Right cardiac atrium (tissue), 5 donors: ENCODE data around the gene BCL10. TPM values are rescaled to one million over a fixed set of nuclear protein-coding genes. Genes with fewer than 3 reads are reported as not detected.
"Not testable (repeated sequence)": the region's sequence is repeated elsewhere in the genome, so short reads cannot be mapped to it uniquely, and the experiment has no call there.

Source experiments
- ATAC-seq, 2 donors: fragments of 200-7000 bp; cut with Tn5 transposase; one replicate each; pipeline versions ENCODE4 v1.8.0 to v1.9.1; 2020; ENCODE audit warnings: moderate library complexity in 2 of 2, mild to moderate bottlenecking in 1 of 2
- DNase-seq, 3 donors: peaks; one replicate each; pipeline ENCODE4 v3.0.0-alpha.2; 2020
- H3K27ac ChIP-seq: one replicate; pipeline ENCODE4 v1.5.1; 2013; ENCODE audit warnings: mild to moderate bottlenecking, low read length, control low read depth, moderate library complexity
- H3K27me3 ChIP-seq: one replicate; pipeline ENCODE4 v1.6.1; 2013; ENCODE audit not compliant: control insufficient read depth, insufficient read depth
- H3K4me1 ChIP-seq: one replicate; pipeline ENCODE4 v1.6.1; 2013; ENCODE audit warnings: low read length; ENCODE audit not compliant: control insufficient read depth, insufficient read depth
- H3K4me3 ChIP-seq: one replicate; pipeline ENCODE4 v1.5.1; 2013; ENCODE audit warnings: low read length, control low read depth
- H3K9me3 ChIP-seq: one replicate; pipeline ENCODE4 v1.6.1; 2013; ENCODE audit warnings: low read length; ENCODE audit not compliant: control insufficient read depth
- WGBS: extraction: QIAGEN DNeasy Blood & Tissue Kit; methylation state at CpG from one replicate; pipeline ENCODE4 v1.1.7; 2013; 5-methylcytosine and 5-hydroxymethylcytosine counted together
- intact Hi-C, 4 donors: fragments of 100-400 bp; cut with DNase I; formaldehyde crosslinking; loops; one replicate each; pipeline versions ENCODE4 v1.11.0 to v1.14.0; 2022 to 2023
- polyA plus RNA-seq: library from polyadenylated mRNA; stranded (reverse); fragments of 200-250 nt; gene quantifications from one replicate; pipeline ENCODE4 v1.2.3, GENCODE V29; 2013
- total RNA-seq, 4 donors: library from RNA; stranded (reverse); fragmentation: NEBNext Ultra II Directional; extraction: Animal tissue kit (Norgen Biotek cat#: 25700); gene quantifications; one replicate each; pipeline ENCODE4 v1.2.1, GENCODE V29; 2021
- donor health status: healthy with polysubstance abuse.
- donor health status: DM: no; HTN: yes; CAD: no.
- donor health status: DM: no; HTN: no; CAD: no.
- donor health status: DM: no; HTN: yes; CAD: no; lungs with severe emphysema.
- donor health status: DM: yes; HTN: yes; CAD: no.

BCL10 gene
- total and polyA plus RNA-seq, 5 donors, result 5.7 to 11.7 (median 10.4) TPM

DNA sequence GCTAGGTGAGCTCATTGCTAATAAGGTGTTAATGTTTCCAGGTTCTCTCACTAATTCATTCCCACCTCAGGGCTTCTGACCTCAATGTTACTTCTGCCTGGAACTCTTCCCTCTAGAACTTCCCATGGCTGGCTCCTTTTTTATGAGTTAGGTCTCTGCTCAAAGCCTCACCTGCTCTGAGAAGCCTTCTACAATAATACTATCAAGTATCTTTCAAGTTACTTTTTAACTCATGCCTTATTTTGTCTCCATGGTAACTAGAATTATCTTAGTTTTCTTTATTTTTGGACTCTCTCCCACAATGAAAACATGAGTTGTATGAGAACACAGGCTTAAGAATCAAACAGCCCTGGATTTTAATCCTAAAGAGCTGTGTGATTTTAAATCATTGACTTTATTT lies 13.4 kb downstream of the BCL10 start:
- no peaks in the 10 kb centered on the region for H3K4me1 ChIP-seq
- intact Hi-C loops, result no loop called here
- DNase-seq, result no peak

DNA sequence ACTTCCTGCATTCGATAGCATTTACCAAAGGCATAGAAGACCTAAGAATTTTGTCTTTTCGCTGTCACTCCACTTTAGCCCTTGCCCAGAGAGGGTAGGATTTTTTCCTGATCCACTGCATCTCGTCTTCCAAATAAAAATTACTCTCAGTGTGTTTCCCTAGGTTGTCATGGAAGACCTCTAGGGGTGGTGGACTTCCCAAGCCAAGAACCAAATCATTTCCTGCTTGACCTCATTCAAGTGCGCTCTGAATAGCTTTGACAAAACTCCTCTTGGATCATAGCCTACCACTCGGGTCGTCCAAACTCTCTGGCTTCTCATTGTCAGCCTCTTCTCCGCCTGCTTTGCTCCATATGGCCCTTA lies 16.5 kb downstream of the BCL10 start:
- 10% methylated on average over 7 of the region's 7 CpGs for WGBS
- peak; percentile 77 to 89 for ATAC-seq
- Histone ChIP-seq H3K4me3 (peak overlapping the region; percentile 96), H3K4me1 (no peaks in the 10 kb centered on the region), H3K27me3 (no peaks in the 10 kb centered on the region), H3K9me3 (no peaks in the 10 kb centered on the region), H3K27ac (peak overlapping the region; percentile 89)
- intact Hi-C loops, result loop anchor here (5.0 to 10.0 kb wide), 4 partner anchors 148 to 318 kb away; no protein-coding TSS in a partner anchor
- DNase-seq, result peak in 2 of 3 donors; percentile 33 to 51

More for the DNA sequence above, 13.4 kb downstream of the BCL10 start:
- H3K4me3 ChIP-seq, result no peak overlapping the region
- no peak overlapping the region for H3K27ac ChIP-seq
- no peaks in the 10 kb centered on the region for H3K27me3 ChIP-seq
- no peaks in the 10 kb centered on the region for H3K9me3 ChIP-seq
- ATAC-seq, result no peak

DNA sequence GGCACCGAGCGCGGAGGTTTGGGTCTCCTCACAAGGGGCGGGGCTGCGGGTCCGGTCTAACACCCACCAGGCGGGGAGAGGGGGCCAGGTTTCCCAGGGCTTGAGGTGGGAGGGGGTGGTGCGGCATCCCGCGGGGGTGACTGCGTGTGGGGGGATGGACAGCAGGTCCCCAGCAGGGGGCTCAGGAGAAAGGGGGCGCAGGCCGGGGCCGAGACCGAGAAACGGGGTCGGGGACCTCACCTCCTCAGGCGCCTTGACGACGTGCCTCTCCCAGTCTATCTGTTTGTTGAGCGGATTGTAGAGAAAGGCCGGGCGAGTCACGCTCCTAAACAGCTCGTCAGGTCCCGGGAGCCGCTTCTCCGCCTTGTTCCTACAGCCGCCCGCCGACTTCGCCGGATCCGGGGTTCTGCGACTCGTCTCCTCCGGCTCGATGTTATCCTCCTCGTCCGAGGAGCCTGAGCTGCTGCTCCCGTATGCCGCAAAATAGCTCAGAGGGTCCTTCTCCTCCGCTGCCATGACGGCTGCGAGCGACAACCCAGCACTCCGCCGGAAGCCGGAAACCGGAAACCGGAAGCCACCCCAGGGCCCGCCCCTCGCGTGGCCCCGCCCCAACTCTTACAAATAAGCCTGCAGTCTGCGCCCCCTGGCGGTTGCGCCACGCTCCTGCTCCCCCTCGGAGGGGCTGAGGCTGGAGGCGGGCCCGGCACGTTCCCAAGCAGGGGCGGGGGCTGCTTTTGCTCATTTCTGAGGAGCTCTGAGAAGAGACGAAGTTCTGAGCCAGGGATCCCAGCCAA lies 17.1 kb downstream of the BCL10 start, which contains the start of gene C1orf52:
TSS of gene C1orf52 (minus strand) at position 545 of the 794 bp plus-strand sequence. CDS start at position 516, 29 bp downstream.
- Histone ChIP-seq H3K4me3 (peak within 1 kb of the TSS; percentile 96), H3K9me3 (no peaks in the 10 kb centered on the region), H3K4me1 (no peaks in the 10 kb centered on the region), H3K27ac (peak within 1 kb of the TSS; percentile 89), H3K27me3 (no peaks in the 10 kb centered on the region)
- intact Hi-C loops, result loop anchor here (5.0 to 10.0 kb wide), 4 partner anchors 147 to 317 kb away; no protein-coding TSS in a partner anchor
- under 1% methylated on average over 65 of the region's 65 CpGs for WGBS
- DNase-seq (peak; percentile 96 to 99 (median 99)), ATAC-seq (peak; percentile 97)

DNA sequence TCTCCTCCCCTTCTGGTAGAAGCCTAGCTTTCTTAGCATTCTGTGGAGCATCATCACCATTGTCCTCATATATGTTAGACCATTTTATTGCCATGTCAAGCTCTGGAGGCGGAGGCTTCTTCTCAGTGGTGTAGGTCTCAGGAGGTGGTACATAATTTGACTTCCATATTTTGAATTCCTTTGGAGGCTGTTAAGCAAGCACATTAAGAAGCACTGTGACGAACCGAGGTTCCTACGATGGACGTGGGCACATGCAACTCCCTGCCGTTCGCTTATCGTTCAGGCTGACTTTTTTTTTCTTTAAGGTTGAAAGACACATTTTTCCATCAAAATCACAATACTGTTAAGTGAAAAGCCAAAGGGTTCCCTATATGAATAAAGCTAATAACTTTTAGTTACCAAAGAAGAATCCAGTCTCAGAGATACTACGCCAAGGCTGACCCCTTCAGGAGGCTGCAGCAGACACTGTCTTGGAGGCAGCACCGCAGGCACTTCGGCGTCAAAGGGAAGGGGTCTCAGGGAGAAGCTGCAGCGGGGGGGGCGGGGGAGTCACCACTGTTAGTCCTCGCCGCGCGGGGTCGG lies 17.8 kb downstream of the BCL10 start:
- DNase-seq, result peak in 1 of 3 donors; percentile 80
- no peaks in the 10 kb centered on the region for H3K9me3 ChIP-seq
- H3K4me1 ChIP-seq, result no peaks in the 10 kb centered on the region
- whole genome bisulfite sequencing, result 6% methylated on average over 19 of the region's 19 CpGs
- H3K27me3 ChIP-seq, result no peaks in the 10 kb centered on the region
- peak overlapping the region; percentile 96 for H3K4me3 ChIP-seq
- no peak for ATAC-seq
- no peak overlapping the region for H3K27ac ChIP-seq
- intact Hi-C loops, result loop anchor here (5.0 to 10.0 kb wide), 4 partner anchors 146 to 316 kb away; no protein-coding TSS in a partner anchor

DNA sequence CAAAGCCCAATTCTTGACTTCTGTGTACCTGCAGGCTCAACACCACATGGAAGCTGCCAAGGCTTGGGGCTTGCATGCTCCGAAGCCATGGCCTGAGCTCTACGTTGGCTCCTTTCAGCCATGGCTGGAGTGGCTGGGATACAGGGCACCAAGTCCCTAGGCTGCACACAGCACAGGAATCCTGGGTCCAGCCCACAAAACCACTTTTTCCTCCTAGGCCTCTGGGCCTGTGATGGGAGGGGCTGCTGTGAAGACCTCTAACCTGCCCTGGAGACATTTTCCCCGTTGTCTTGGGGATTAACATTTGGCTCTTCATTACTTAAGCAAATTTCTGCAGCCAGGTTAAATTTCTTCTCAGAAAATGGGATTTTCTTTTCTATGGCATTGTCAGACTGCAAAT lies 27.4 kb downstream of the BCL10 start:
- H3K4me1 ChIP-seq, H3K27me3 ChIP-seq, H3K4me3 ChIP-seq, ATAC-seq, DNase-seq, H3K9me3 ChIP-seq, H3K27ac ChIP-seq: not testable (repeated sequence)
- 75% methylated on average over 3 of the region's 3 CpGs for WGBS
- intact Hi-C loops, result loop anchor here in 1 of 4 donors (5.0 kb wide), 1 partner anchor 142 kb away; no protein-coding TSS in a partner anchor

DNA sequence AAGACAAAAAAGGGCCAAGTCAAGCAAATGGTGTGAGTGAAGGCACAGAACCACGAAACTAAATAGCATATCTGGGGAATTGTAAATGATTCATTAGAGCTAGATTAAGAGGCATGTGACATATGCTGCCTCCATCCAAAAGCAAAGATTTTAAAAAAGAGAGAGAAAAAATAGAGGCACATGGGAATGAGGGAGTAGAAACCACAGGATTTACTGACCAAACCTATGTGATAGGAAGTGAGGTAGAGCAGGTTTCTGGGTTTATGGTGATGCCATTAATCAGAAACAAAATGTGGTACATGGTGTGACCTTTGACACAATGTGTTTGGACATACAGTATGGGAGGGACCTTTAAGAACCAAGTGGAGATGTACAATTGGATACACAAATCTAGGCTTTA lies 30.5 kb downstream of the BCL10 start:
- ATAC-seq (no peak), DNase-seq (no peak)
- intact Hi-C loops, result loop anchor here in 1 of 4 donors (5.0 kb wide), 1 partner anchor 139 kb away; no protein-coding TSS in a partner anchor
- Histone ChIP-seq H3K4me1 (no peaks in the 10 kb centered on the region), H3K9me3 (no peaks in the 10 kb centered on the region), H3K27ac (no peak overlapping the region), H3K27me3 (no peaks in the 10 kb centered on the region), H3K4me3 (no peak overlapping the region)
- WGBS, result 63% methylated on average over 1 of the region's 1 CpG

GRCh38 chr1:85245456-85245855 lies 31.0 kb downstream of the BCL10 start:
- intact Hi-C loops, result loop anchor here in 1 of 4 donors (5.0 kb wide), 1 partner anchor 138 kb away; no protein-coding TSS in a partner anchor
- Histone ChIP-seq H3K4me3 (no peak overlapping the region), H3K27me3 (no peaks in the 10 kb centered on the region), H3K4me1 (no peaks in the 10 kb centered on the region), H3K9me3 (no peaks in the 10 kb centered on the region), H3K27ac (no peak overlapping the region)
- no peak for ATAC-seq
- WGBS, result 70% methylated on average over 1 of the region's 1 CpG
- DNase-seq, result no peak

- 48% methylated on average over 4 of the region's 4 CpGs for WGBS
- intact Hi-C loops, result loop anchor here in 1 of 4 donors (5.0 kb wide), 1 partner anchor 137 kb away; no protein-coding TSS in a partner anchor
- Histone ChIP-seq H3K27ac (no peak overlapping the region), H3K4me3 (no peak overlapping the region), H3K4me1 (no peaks in the 10 kb centered on the region), H3K9me3 (no peaks in the 10 kb centered on the region), H3K27me3 (no peaks in the 10 kb centered on the region)
- no peak for DNase-seq
- ATAC-seq, result no peak
Measured at GRCh38 chr1:85244271-85245061, 32.0 kb downstream of the BCL10 start.

DNA sequence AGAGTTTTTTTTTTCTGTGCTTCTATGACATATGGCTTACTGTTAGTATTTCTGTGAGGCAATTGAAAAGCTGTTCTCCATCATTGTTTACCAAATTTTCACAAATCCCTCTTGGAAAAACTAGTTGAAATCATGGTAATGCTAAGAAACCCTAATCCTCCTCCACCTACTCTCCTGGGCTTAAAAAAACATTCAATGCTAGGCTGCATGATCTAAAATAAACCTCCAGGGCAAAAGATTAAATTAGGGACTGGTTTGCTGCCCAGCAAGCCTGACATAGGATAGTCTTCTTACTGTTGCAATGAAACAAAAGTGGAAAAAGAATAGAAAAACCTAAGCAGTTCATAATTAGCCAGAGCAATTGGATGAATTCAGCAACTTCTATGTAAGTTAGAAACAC lies 33.1 kb downstream of the BCL10 start:
- Histone ChIP-seq H3K9me3 (no peaks in the 10 kb centered on the region), H3K4me1 (no peaks in the 10 kb centered on the region), H3K4me3 (no peak overlapping the region), H3K27ac (no peak overlapping the region), H3K27me3 (no peaks in the 10 kb centered on the region)
- ATAC-seq, result no peak
- intact Hi-C loops, result no loop called here
- DNase-seq, result no peak

DNA sequence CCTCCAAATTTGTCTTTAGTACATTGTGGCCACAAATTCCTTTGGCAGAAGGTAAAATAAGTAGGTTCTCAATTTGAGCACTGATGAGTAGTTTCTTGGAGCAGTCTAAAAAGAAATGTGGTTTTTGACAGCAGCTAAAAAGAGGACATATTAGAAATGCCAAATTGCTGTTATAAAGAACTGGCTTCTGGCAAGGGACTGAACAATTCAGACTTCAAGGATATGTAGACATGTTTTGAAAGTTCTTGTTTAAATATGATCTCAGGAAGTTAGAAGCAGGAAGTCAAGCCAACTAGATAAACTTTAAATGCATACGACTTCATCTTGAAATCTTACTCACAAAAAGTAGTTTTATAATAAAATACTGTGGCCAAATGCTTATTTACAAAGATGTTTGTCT lies 35.8 kb downstream of the BCL10 start:
- Histone ChIP-seq H3K4me3 (no peak overlapping the region), H3K4me1 (no peaks in the 10 kb centered on the region), H3K9me3 (no peaks in the 10 kb centered on the region), H3K27ac (no peak overlapping the region), H3K27me3 (no peaks in the 10 kb centered on the region)
- WGBS, result 19% methylated on average over 1 of the region's 1 CpG
- intact Hi-C loops, result no loop called here
- ATAC-seq (no peak), DNase-seq (no peak)
